HepG2 (cell line): Measurements from ENCODE around the gene TBX18. TPM values are rescaled to one million over a fixed set of nuclear protein-coding genes. Genes with fewer than 3 reads are reported as not detected.

ENCODE experiments used
- ATAC-seq: fragments of 200-7000 bp; cut with Tn5 transposase; 3 replicates; pipeline ENCODE4 v1.9.1; 2020; ENCODE audit warnings: mild to moderate bottlenecking, moderate library complexity
- BruUV-seq: library from RNA; stranded (reverse); fragments of 400-500 nt; replicated peaks from 2 replicates; lab custom pipeline; 2021; lab: Mats Ljungman, UMichigan
- CTCF ChIA-PET: fragments of 300-600 bp; formaldehyde crosslinking; extraction: SDS; loops from one replicate; lab custom pipeline; 2021; ENCODE audit warnings: low total read pairs, inconsistent platforms, low intra/inter-chr PET ratio; lab: Yijun Ruan, JAX
- POLR2A ChIA-PET: fragments of 350-600 bp; sonication (Branson Sonifier 250); formaldehyde crosslinking; loops from one replicate; lab custom pipeline; 2020; ENCODE audit warnings: antibody characterized with exemption, inconsistent platforms; lab: Yijun Ruan, JAX
- DNase-seq: peaks from one replicate; pipeline ENCODE4 v3.0.0-alpha.2; 2015; ENCODE audit warnings: low spot score
- FAIRE-seq: peaks from 3 replicates; lab custom pipeline; 2011; peaks lifted over from hg19 to GRCh38; lab: Jason Lieb, UNC
- H2AFZ ChIP-seq: one replicate; pipeline ENCODE4 v1.6.1; 2011; ENCODE audit warnings: low read length, inconsistent platforms
- H3K27ac ChIP-seq: fragments of 300-600 bp; 3 replicates; pipeline ENCODE4 v1.8.0; 2011; ENCODE audit warnings: mixed run types, mild to moderate bottlenecking, mixed read lengths, low read length, inconsistent platforms; ENCODE audit not compliant: insufficient read depth; ENCODE audit errors: extremely low read length
- H3K27me3 ChIP-seq, 2 experiments: fragments of 200-600 bp in 1 of 2; 2 replicates in 1 of 2; 3 replicates in 1 of 2; pipeline versions ENCODE4 v1.6.0 to v1.8.0; 2011; ENCODE audit warnings: low read length in 2 of 2, mild to moderate bottlenecking in 2 of 2, moderate library complexity in 2 of 2, inconsistent platforms in 1 of 2; ENCODE audit not compliant: insufficient read depth in 2 of 2, control insufficient read depth in 1 of 2
- H3K36me3 ChIP-seq, 2 experiments: fragments of 200-600 bp in 1 of 2; replicated peaks in 1 of 2; 2 replicates in 1 of 2; 3 replicates in 1 of 2; pipeline versions ENCODE4 v1.5.1 to v1.8.0; 2011; ENCODE audit warnings: low read length in 2 of 2, inconsistent platforms in 1 of 2; ENCODE audit not compliant: insufficient read depth in 2 of 2, control insufficient read depth in 1 of 2
- H3K4me1 ChIP-seq: 2 replicates; pipeline ENCODE4 v1.5.1; 2012; ENCODE audit warnings: low read length, inconsistent platforms; ENCODE audit not compliant: insufficient read depth
- H3K4me2 ChIP-seq: 2 replicates; pipeline ENCODE4 v1.6.0; 2011; ENCODE audit warnings: low read depth, low read length, inconsistent platforms
- H3K4me3 ChIP-seq, 3 experiments: fragments of 200-600 bp in 1 of 3; sonication (generic), shearing (Covaris generic) in 1 of 3; replicated peaks in 1 of 3; 2 replicates each; pipeline ENCODE4 v1.5.1; 2011 to 2016; ENCODE audit warnings: low read length in 3 of 3, inconsistent platforms in 2 of 3, low read depth in 2 of 3, mild to moderate bottlenecking in 2 of 3, control low read depth in 1 of 3, mixed read lengths in 1 of 3; ENCODE audit not compliant: insufficient read depth in 1 of 3
- H3K79me2 ChIP-seq: one replicate; pipeline ENCODE4 v1.6.1; 2011; ENCODE audit warnings: low read length, inconsistent platforms; ENCODE audit not compliant: insufficient read depth
- H3K9ac ChIP-seq: 2 replicates; pipeline ENCODE4 v1.6.0; 2011; ENCODE audit warnings: mild to moderate bottlenecking, low read depth, low read length, inconsistent platforms; ENCODE audit not compliant: insufficient read depth
- H3K9me3 ChIP-seq: 2 replicates; pipeline ENCODE4 v1.5.1; 2012; ENCODE audit warnings: mild to moderate bottlenecking, low read length
- H4K20me1 ChIP-seq: 2 replicates; pipeline ENCODE4 v1.6.0; 2011; ENCODE audit warnings: inconsistent platforms, mild to moderate bottlenecking, low read length, moderate library complexity; ENCODE audit not compliant: insufficient read depth
- ARNT2 ChIP-seq: sonication (generic); formaldehyde crosslinking; IDR thresholded peaks from 2 replicates; pipeline ENCODE4 v1.8.0; 2022; ENCODE audit warnings: mild to moderate bottlenecking, low read depth, missing genetic modification reagents, moderate library complexity
- ATAD3A ChIP-seq: sonication (generic); formaldehyde crosslinking; IDR thresholded peaks from 2 replicates; pipeline ENCODE4 v1.4.0; 2020; ENCODE audit warnings: missing genetic modification reagents
- KAT7 ChIP-seq: IDR thresholded peaks from 2 replicates; pipeline ENCODE4 v1.6.1; 2018; ENCODE audit warnings: borderline replicate concordance, missing compliant biosample characterization
- SMAD9 ChIP-seq: sonication (generic); formaldehyde crosslinking; IDR thresholded peaks from 2 replicates; pipeline ENCODE4 v1.5.1; 2020; ENCODE audit warnings: mild to moderate bottlenecking, missing genetic modification reagents
- SOX6 ChIP-seq, 2 experiments: fragments of 450-650 bp in 1 of 2; sonication (generic) in 1 of 2; formaldehyde crosslinking in 1 of 2; IDR thresholded peaks; 2 replicates each; pipeline versions ENCODE4 v1.4.0 to v1.6.1; 2017 to 2020; ENCODE audit warnings: antibody characterized with exemption in 1 of 2, mild to moderate bottlenecking in 1 of 2, missing genetic modification reagents in 1 of 2
- SRF ChIP-seq: IDR thresholded peaks from 2 replicates; pipeline ENCODE4 v1.6.1; 2011; ENCODE audit warnings: mild to moderate bottlenecking, low read depth, low read length, moderate library complexity
- TCF7 ChIP-seq: sonication (generic); IDR thresholded peaks from 2 replicates; pipeline ENCODE4 v1.6.1; 2016; ENCODE audit warnings: antibody characterized with exemption, low read depth
- TOPORS ChIP-seq: sonication (generic); formaldehyde crosslinking; IDR thresholded peaks from 2 replicates; pipeline ENCODE4 v1.8.0; 2023; ENCODE audit warnings: mild to moderate bottlenecking, missing genetic modification reagents
- ZBTB21 ChIP-seq: sonication (generic); formaldehyde crosslinking; IDR thresholded peaks from 2 replicates; pipeline ENCODE4 v1.4.0; 2020; ENCODE audit warnings: missing genetic modification reagents
- ZNF232 ChIP-seq: sonication (generic); formaldehyde crosslinking; IDR thresholded peaks from 2 replicates; pipeline ENCODE4 v1.4.0; 2020; ENCODE audit warnings: missing genetic modification reagents, borderline replicate concordance
- ZNF343 ChIP-seq: sonication (generic); formaldehyde crosslinking; IDR thresholded peaks from 2 replicates; pipeline ENCODE4 v1.4.0; 2020; ENCODE audit warnings: mild to moderate bottlenecking, missing genetic modification reagents
- ZNF75D ChIP-seq: sonication (generic); formaldehyde crosslinking; IDR thresholded peaks from 2 replicates; pipeline ENCODE4 v1.8.1; 2023; ENCODE audit warnings: missing genetic modification reagents, mild to moderate bottlenecking, borderline replicate concordance
- ZNF883 ChIP-seq: sonication (generic); formaldehyde crosslinking; IDR thresholded peaks from 2 replicates; pipeline ENCODE4 v1.5.1; 2020; ENCODE audit warnings: mild to moderate bottlenecking, missing genetic modification reagents; ENCODE audit errors: not compliant biosample characterization
- WGBS: methylation state at CpG from one replicate; pipeline ENCODE4 v1.1.6; 2017; ENCODE audit warnings: low lambda C conversion rate; 5-methylcytosine and 5-hydroxymethylcytosine counted together
- in situ Hi-C: cut with HindIII; loops from 2 replicates; pipeline ENCODE4 v1.10.0; 2017; ENCODE audit warnings: low pct_unique_long_range_greater_than_20kb; ENCODE audit not compliant: extremely low pct_ligation_motif_present
- intact Hi-C: fragments of 100-400 bp; cut with micrococcal nuclease; formaldehyde crosslinking; loops from one replicate; pipeline ENCODE4 v1.10.0; 2022; ENCODE audit not compliant: unreplicated experiment
- polyA plus RNA-seq, 8 experiments: library from polyadenylated mRNA; depleted of rRNA in 3 of 8; stranded (reverse) in 7 of 8; unstranded in 1 of 8; fragments of >200 nt; fragmentation: Illumina TruSeq in 4 of 8; extraction: Trizol in 4 of 8; gene quantifications; 2 replicates each; pipeline versions ENCODE4 v1.2.1 to v1.2.3, GENCODE V29; 2011 to 2016; ENCODE audit warnings: low read depth in 4 of 8, missing spikeins in 1 of 8, mixed read lengths in 1 of 8; ENCODE audit not compliant: insufficient read depth in 1 of 8
- total RNA-seq, 5 experiments: library from RNA; depleted of rRNA; stranded (reverse); fragments of >200 nt; fragmentation: Illumina TruSeq; extraction: Trizol; gene quantifications; 2 replicates each; pipeline ENCODE4 v1.2.3, GENCODE V29; 2016; ENCODE audit warnings: low read depth in 1 of 5

Gene TBX18
- total and polyA plus RNA-seq, 2 of the 13 experiments (the other 11 are each of a cell fraction or from before 2014, with no cell fraction given): not detected

- ChIA-PET CTCF (no interaction called here), POLR2A (no interaction called here)
- no peak overlapping the region for H3K4me2 ChIP-seq
- no peaks in the 10 kb centered on the region for H3K4me1 ChIP-seq
- no peak overlapping the region for H3K4me3 ChIP-seq
- BruUV-seq: no TSS peak
- no peaks in the 10 kb centered on the region for H3K27me3 ChIP-seq
- H3K36me3 ChIP-seq: no peaks in the 10 kb centered on the region
- DNase-seq: no peak
- no peak overlapping the region for H2AFZ ChIP-seq
- no peak for FAIRE-seq
- ATAC-seq: no peak
- WGBS: 0% methylated on average over 1 of the region's 1 CpG
- H3K27ac ChIP-seq: no peak overlapping the region
- no peaks in the 10 kb centered on the region for H3K9me3 ChIP-seq
- H3K9ac ChIP-seq: no peak overlapping the region
- no peaks in the 10 kb centered on the region for H4K20me1 ChIP-seq
- intact Hi-C loops: no loop called here
- no peak for TF ChIP-seq ZNF232 (CRISPR knock-in tag)
- TF ChIP-seq ZNF343 (CRISPR knock-in tag): no peak
- no peak for TF ChIP-seq SRF
- no peak for TF ChIP-seq ZNF75D (CRISPR knock-in tag)
- no peak for TF ChIP-seq ZBTB21 (CRISPR knock-in tag)
- no peak for TF ChIP-seq SOX6 (IDR thresholded peaks at IDR 0.05)
- TF ChIP-seq SOX6 (CRISPR knock-in tag; IDR thresholded peaks at IDR 0.05): no peak
- no peak for TF ChIP-seq ZNF883
- TF ChIP-seq TCF7: no peak
- no peak for TF ChIP-seq KAT7
- TF ChIP-seq TOPORS (CRISPR knock-in tag): no peak
- no peak for TF ChIP-seq ARNT2 (CRISPR knock-in tag)
- no peak for TF ChIP-seq SMAD9 (CRISPR knock-in tag)
- TF ChIP-seq ATAD3A (CRISPR knock-in tag): no peak
- TF ChIP-seq, all 625 proteins: peak for 0
- in situ Hi-C loops: no loop called here
- no peaks in the 10 kb centered on the region for H3K79me2 ChIP-seq
These were observed 68.2 kb downstream of the TBX18 start for GRCh38 chr6:84696166-84696565.
